ENCODE results near the gene KHDC4. TPM values are rescaled to one million over a fixed set of nuclear protein-coding genes. Genes with fewer than 3 reads are reported as not detected.
A peak's percentile ranks its signal among the peaks of the same experiment; 100 is the strongest.

The KHDC4 gene
- total RNA-seq, 3 donors from 2014 or later (not counting 1 experiment from before 2014, with no cell fraction given), result 61.9 to 101 (median 85.9) TPM

DNA sequence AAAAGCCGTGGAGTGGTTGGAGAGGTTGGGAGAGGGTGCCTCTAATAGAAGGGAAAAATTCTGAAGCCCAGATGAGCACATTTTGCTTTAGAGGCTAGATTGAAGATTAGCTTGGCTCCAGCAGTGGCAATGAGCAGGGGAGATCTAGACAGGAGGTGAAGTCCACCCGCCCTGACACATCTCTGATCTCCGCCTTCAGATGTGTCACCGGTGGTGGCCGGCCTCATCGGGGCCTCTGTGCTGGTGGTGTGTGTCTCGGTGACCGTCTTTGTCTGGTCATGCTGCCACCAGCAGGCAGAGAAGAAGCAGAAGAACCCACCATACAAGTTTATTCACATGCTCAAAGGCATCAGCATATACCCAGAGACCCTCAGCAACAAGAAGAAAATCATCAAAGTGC is 66.4 kb downstream of the KHDC4 start:
- DNase-seq (no peak), ATAC-seq (no peak)
- WGBS (ENCODE audit: insufficient coverage), result 94% methylated on average over 8 of the region's 8 CpGs
- TF ChIP-seq, protein P1, sequence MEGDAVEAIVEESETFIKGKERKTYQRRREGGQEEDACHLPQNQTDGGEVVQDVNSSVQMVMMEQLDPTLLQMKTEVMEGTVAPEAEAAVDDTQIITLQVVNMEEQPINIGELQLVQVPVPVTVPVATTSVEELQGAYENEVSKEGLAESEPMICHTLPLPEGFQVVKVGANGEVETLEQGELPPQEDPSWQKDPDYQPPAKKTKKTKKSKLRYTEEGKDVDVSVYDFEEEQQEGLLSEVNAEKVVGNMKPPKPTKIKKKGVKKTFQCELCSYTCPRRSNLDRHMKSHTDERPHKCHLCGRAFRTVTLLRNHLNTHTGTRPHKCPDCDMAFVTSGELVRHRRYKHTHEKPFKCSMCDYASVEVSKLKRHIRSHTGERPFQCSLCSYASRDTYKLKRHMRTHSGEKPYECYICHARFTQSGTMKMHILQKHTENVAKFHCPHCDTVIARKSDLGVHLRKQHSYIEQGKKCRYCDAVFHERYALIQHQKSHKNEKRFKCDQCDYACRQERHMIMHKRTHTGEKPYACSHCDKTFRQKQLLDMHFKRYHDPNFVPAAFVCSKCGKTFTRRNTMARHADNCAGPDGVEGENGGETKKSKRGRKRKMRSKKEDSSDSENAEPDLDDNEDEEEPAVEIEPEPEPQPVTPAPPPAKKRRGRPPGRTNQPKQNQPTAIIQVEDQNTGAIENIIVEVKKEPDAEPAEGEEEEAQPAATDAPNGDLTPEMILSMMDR (IDR thresholded peaks at IDR 0.05), result no peak
- Histone ChIP-seq H3K9me3 (ENCODE audit: control insufficient read depth, insufficient read depth, low read length) (no peaks in the 10 kb centered on the region), H3K36me3 (ENCODE audit: control insufficient read depth, insufficient read depth, low read length) (peaks cover 21% of the 10 kb centered on the region), H3K27me3 (ENCODE audit: control insufficient read depth, insufficient read depth, low read length) (no peaks in the 10 kb centered on the region), H3K27ac (ENCODE audit: low read length) (no peak overlapping the region), H3K4me3 (ENCODE audit: low read length) (no peak overlapping the region), H3K4me1 (ENCODE audit: control insufficient read depth, insufficient read depth, low read length) (no peaks in the 10 kb centered on the region)
- intact Hi-C loops (cut with micrococcal nuclease), result no loop called here
- peaks cover 6 to 16% of the 10 kb centered on the region in 2 donors for H3K4me1 Mint-ChIP-seq
- peaks cover 8% of the 10 kb centered on the region for H3K36me3 Mint-ChIP-seq
- H3K27me3 Mint-ChIP-seq (ENCODE audit: low read depth in 2 of 2), result no peaks in the 10 kb centered on the region
- H3K9me3 Mint-ChIP-seq, result no peaks in the 10 kb centered on the region
- no peak overlapping the region for H3K4me3 Mint-ChIP-seq
- peak overlapping the region in 1 of 2 donors; percentile 31 for H3K27ac Mint-ChIP-seq

DNA sequence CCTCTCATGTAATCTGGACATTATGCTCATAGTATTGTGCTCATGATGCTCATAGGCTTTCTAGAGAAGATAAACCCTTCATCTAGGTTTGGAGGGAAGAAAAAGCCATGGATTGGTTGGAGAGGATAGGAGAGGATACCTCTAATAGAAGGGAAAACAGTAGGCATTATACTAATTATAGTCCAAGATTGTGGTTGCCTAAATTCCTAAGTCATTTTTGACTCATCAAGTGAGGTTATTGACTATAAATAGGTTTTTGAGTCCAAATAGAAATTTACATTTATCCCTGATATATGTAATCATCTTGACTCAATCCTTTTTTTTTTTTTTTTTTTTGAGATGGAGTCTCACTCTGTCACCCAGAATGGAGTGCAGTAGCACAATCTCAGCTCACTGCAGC is 69.8 kb downstream of the KHDC4 start:
- Mint-ChIP-seq H3K27ac (no peak overlapping the region), H3K4me1 (peaks cover 19 to 26% of the 10 kb centered on the region in 2 donors), H3K9me3 (no peaks in the 10 kb centered on the region), H3K27me3 (ENCODE audit: low read depth in 2 of 2) (no peaks in the 10 kb centered on the region), H3K4me3 (no peak overlapping the region), H3K36me3 (no peaks in the 10 kb centered on the region)
- peaks cover 13% of the 10 kb centered on the region for H3K4me1 ChIP-seq (ENCODE audit: control insufficient read depth, insufficient read depth, low read length)
- H3K9me3 ChIP-seq (ENCODE audit: control insufficient read depth, insufficient read depth, low read length), result no peaks in the 10 kb centered on the region
- DNase-seq, result no peak
- TF ChIP-seq, protein P1 (IDR thresholded peaks at IDR 0.05), result no peak
- peaks cover 4% of the 10 kb centered on the region for H3K36me3 ChIP-seq (ENCODE audit: control insufficient read depth, insufficient read depth, low read length)
- H3K27ac ChIP-seq (ENCODE audit: low read length), result no peak overlapping the region
- no peak overlapping the region for H3K4me3 ChIP-seq (ENCODE audit: low read length)
- no peaks in the 10 kb centered on the region for H3K27me3 ChIP-seq (ENCODE audit: control insufficient read depth, insufficient read depth, low read length)
- intact Hi-C loops (cut with micrococcal nuclease), result no loop called here
- ATAC-seq, result no peak

Other genes starting within 250 kb of the KHDC4 start
- gene YY1AP1, start 245.6 kb downstream of the KHDC4 start, total RNA-seq, result 100 to 1,000 TPM; 115 to 133 (median 115) TPM
- 10 to 100 TPM; 83.9 to 97.5 (median 96.4) TPM for gene DAP3, start 245.3 kb downstream of the KHDC4 start, total RNA-seq
- 100 to 1,000 TPM; 127 to 147 (median 146) TPM for gene GON4L, start 77.2 kb downstream of the KHDC4 start, total RNA-seq
- gene SYT11, start 74.8 kb downstream of the KHDC4 start, total RNA-seq, result 10 to 100 TPM; 38.1 to 42.8 (median 39.8) TPM
- gene RIT1, start 23.1 kb downstream of the KHDC4 start, total RNA-seq, result 10 to 100 TPM; 79.1 to 86.1 (median 79.2) TPM
- gene RXFP4, start 7.2 kb upstream of the KHDC4 start, total RNA-seq, result not detected
- gene ARHGEF2, start 44.1 kb upstream of the KHDC4 start, total RNA-seq, result 100 to 1,000 TPM; 143 to 200 (median 147) TPM
- 100 to 1,000 TPM; 209 to 215 (median 211) TPM for gene SSR2, start 86.5 kb upstream of the KHDC4 start, total RNA-seq
- gene UBQLN4, start 119.4 kb upstream of the KHDC4 start, total RNA-seq, result 10 to 100 TPM; 14.4 to 23.5 (median 23.5) TPM
- gene LAMTOR2, start 120.4 kb upstream of the KHDC4 start, total RNA-seq, result 10 to 100 TPM; 23.5 to 26.1 (median 24.6) TPM
- under 1 TPM in 1 of 3 donors, not detected in 2; 0.82 TPM for gene RAB25, start 126.7 kb upstream of the KHDC4 start, total RNA-seq
- gene MEX3A, start 148.1 kb upstream of the KHDC4 start, total RNA-seq, result under 1 TPM; 0.05 to 0.16 (median 0.14) TPM
- gene LMNA, start 180.3 kb upstream of the KHDC4 start, total RNA-seq, result 100 to 1,000 TPM; 201 to 504 (median 273) TPM
- 10 to 100 TPM in 1 of 3 donors, 1 to 10 TPM in 2; 2.6 to 13.0 (median 7.0) TPM for gene SEMA4A, start 219.2 kb upstream of the KHDC4 start, total RNA-seq